Calu3 (cell line): Measurements from ENCODE around the gene RIMS3. TPM values are rescaled to one million over a fixed set of nuclear protein-coding genes. Genes with fewer than 3 reads are reported as not detected.

Experiments used
- BruUV-seq: library from RNA; stranded (reverse); fragments of 400-500 nt; replicated peaks from 2 replicates; lab custom pipeline; 2021; lab: Mats Ljungman, UMichigan
- CTCF ChIA-PET: fragments of 300-600 bp; sonication (Branson Sonifier 250); formaldehyde crosslinking; loops from one replicate; lab custom pipeline; 2022; ENCODE audit warnings: antibody characterized with exemption; lab: Charles Lee
- DNase-seq: peaks from one replicate; pipeline ENCODE4 v3.0.0; 2022
- H3K27ac Mint-ChIP-seq: one replicate; pipeline ENCODE4 v1.8.0; 2022; ENCODE audit warnings: mixed read lengths; ENCODE audit not compliant: unreplicated experiment
- H3K27me3 Mint-ChIP-seq: one replicate; pipeline ENCODE4 v1.8.0; 2022; ENCODE audit warnings: mixed read lengths; ENCODE audit not compliant: unreplicated experiment
- H3K36me3 Mint-ChIP-seq: one replicate; pipeline ENCODE4 v1.8.0; 2022; ENCODE audit warnings: mild to moderate bottlenecking, moderate library complexity, mixed read lengths; ENCODE audit not compliant: insufficient read depth, unreplicated experiment
- H3K4me1 Mint-ChIP-seq: one replicate; pipeline ENCODE4 v1.8.0; 2022; ENCODE audit warnings: mild to moderate bottlenecking, low read depth, mixed read lengths; ENCODE audit not compliant: unreplicated experiment
- H3K4me3 Mint-ChIP-seq: one replicate; pipeline ENCODE4 v1.8.0; 2022; ENCODE audit warnings: mild to moderate bottlenecking, low read depth, moderate library complexity, mixed read lengths; ENCODE audit not compliant: unreplicated experiment
- H3K9me3 Mint-ChIP-seq: one replicate; pipeline ENCODE4 v1.8.0; 2022; ENCODE audit warnings: low read depth, mixed read lengths; ENCODE audit not compliant: unreplicated experiment
- intact Hi-C: fragments of 100-400 bp; cut with micrococcal nuclease; formaldehyde crosslinking; loops from one replicate; pipeline ENCODE4 v1.10.0; 2022; ENCODE audit not compliant: unreplicated experiment
- total RNA-seq: library from RNA; stranded (reverse); gene quantifications from 2 replicates; pipeline ENCODE4 v1.2.3, GENCODE V29; 2022
- TF ChIP-seq, protein P1 (sequence below): fragments of 200-600 bp; IDR thresholded peaks from one replicate; pipeline ENCODE4 v1.8.0; 2022; ENCODE audit warnings: antibody characterized with exemption; ENCODE audit not compliant: unreplicated experiment

The RIMS3 gene
- total RNA-seq, 1 experiment from 2014 or later: 1.3 TPM

DNA sequence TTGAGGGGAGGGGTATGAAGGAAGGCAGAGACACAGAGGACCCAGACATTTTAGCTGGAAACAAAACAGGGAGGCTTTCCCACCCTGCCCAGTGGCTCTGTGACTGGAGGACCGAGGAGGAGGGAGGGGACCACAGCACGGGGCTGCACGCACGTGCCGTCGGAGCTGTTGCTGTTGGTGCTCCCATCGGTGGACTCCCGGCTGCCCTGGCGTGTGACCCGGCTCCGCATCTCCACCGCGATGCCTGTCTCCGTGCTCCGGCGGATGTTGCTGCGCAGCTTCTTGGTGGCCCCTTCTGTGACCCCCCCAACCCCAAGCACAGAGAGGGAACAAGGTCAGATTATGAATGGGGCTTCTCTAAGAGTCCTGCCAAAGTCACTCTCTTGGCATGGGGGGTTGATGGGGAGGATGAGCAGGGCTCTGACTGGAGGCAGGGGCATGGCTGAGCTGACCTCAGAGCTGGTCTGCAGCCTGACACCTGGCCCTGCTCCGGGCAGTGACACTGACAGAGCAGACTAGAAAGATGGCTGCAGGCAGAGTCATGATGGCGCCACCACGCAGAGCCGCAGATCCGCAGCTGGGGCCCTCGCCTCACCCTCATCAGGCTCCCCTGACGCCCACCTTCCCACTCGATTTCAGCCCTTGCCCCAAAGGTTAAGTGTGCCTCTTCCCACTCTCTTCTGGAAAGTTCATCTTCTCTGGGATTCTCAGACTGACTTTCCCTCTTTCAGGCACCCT is 29.6 kb downstream of the RIMS3 start:
- Mint-ChIP-seq H3K9me3 (no peaks in the 10 kb centered on the region), H3K4me3 (no peak overlapping the region), H3K27me3 (peaks cover 54% of the 10 kb centered on the region), H3K27ac (no peak overlapping the region), H3K4me1 (no peaks in the 10 kb centered on the region), H3K36me3 (no peaks in the 10 kb centered on the region)
- CTCF ChIA-PET: no interaction called here
- intact Hi-C loops: no loop called here
- no TSS peak for BruUV-seq
- DNase-seq: no peak
- TF ChIP-seq, protein P1, sequence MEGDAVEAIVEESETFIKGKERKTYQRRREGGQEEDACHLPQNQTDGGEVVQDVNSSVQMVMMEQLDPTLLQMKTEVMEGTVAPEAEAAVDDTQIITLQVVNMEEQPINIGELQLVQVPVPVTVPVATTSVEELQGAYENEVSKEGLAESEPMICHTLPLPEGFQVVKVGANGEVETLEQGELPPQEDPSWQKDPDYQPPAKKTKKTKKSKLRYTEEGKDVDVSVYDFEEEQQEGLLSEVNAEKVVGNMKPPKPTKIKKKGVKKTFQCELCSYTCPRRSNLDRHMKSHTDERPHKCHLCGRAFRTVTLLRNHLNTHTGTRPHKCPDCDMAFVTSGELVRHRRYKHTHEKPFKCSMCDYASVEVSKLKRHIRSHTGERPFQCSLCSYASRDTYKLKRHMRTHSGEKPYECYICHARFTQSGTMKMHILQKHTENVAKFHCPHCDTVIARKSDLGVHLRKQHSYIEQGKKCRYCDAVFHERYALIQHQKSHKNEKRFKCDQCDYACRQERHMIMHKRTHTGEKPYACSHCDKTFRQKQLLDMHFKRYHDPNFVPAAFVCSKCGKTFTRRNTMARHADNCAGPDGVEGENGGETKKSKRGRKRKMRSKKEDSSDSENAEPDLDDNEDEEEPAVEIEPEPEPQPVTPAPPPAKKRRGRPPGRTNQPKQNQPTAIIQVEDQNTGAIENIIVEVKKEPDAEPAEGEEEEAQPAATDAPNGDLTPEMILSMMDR: no peak

DNA sequence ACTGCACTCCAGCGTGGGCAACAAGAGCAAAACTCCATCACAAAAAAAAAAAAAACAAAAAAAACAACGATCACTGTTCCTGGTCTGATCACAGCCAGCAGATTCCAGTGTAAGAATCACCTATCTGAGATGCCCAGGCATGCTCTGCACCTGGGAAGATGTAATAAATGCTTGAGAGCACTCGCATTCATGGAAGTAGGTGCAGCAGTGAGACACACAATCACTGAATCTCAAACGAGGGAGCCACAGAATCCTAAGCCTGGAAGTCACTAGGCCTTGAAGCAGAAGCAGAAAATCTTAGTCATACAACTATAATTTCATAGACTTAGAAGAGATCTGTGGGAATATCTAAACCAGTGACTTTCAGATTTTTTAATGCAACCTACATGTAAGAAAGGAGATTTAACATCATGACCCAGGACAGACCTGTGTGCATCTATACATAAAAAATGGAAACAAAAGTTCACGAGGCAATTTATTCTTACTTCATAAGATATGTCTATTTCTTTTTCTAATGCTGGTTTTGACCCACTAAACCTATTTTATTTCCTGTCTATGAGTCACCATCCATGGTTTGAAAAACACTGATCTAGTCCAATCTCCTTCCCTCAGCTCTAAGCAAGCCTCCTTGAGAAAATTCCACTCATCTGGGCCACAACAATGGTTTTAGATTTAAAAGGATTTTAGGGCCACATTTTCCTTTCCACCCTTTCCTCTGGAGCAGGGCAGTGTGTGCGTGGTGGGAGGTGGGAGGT is 30.4 kb downstream of the RIMS3 start:
- Mint-ChIP-seq H3K36me3 (no peaks in the 10 kb centered on the region), H3K27ac (no peak overlapping the region), H3K4me3 (no peak overlapping the region), H3K4me1 (no peaks in the 10 kb centered on the region), H3K27me3 (peaks cover 46% of the 10 kb centered on the region), H3K9me3 (no peaks in the 10 kb centered on the region)
- TF ChIP-seq, protein P1: no peak
- BruUV-seq: no TSS peak
- CTCF ChIA-PET: interaction anchor here (0.5 kb wide), 1 partner anchor 477 kb away, joined by 5 read pairs; no protein-coding TSS in a partner anchor
- intact Hi-C loops: no loop called here
- no peak for DNase-seq

DNA sequence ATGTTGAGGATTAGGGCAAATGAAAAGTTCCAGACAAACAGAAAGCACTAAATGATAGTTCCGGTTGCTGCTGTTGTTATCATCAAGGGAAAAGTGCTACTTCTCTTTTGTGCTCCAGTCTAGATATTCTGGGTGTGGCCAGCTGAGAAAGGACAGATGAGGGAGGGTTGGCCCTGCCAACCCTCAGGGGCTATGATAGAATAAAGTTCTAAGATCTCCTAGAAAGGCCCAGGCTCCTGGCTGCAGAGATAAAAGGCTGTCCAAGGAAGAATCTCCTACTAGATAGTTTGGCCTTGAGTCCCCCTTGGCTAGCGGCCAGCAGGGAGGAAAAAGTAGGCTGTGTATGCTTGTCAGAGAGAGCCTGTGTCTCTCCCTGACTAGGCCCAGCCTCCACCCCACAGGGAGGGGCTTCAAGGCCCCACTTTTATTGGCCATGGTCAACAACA is 31.5 kb downstream of the RIMS3 start:
- no peaks in the 10 kb centered on the region for H3K36me3 Mint-ChIP-seq
- BruUV-seq: no TSS peak
- no peak overlapping the region for H3K27ac Mint-ChIP-seq
- no peaks in the 10 kb centered on the region for H3K4me1 Mint-ChIP-seq
- no peak overlapping the region for H3K4me3 Mint-ChIP-seq
- TF ChIP-seq, protein P1: no peak
- H3K27me3 Mint-ChIP-seq: peaks cover 34% of the 10 kb centered on the region
- DNase-seq: no peak
- intact Hi-C loops: no loop called here
- CTCF ChIA-PET: no interaction called here
- H3K9me3 Mint-ChIP-seq: no peaks in the 10 kb centered on the region

DNA sequence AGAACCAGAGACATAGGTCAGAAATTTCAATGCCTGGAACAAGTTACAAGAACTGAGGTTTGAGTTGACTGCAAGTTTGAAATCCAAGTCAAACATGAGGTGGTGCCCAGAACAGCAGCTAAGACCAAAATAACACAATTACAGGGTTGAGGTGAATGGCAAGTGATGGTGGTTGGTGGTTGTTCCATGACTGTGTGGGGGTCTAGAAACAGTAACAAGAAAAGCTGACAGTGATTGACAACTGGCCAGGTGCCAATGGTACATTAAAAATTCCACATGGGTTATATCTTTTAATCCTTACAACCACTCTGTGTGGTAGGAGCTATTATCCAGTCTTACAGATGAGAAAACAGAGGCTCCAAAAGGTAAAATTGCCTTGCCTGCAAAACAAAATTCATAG is 32.0 kb downstream of the RIMS3 start:
- DNase-seq: no peak
- TF ChIP-seq, protein P1: no peak
- intact Hi-C loops: no loop called here
- Mint-ChIP-seq H3K4me1 (no peaks in the 10 kb centered on the region), H3K9me3 (no peaks in the 10 kb centered on the region), H3K27me3 (peaks cover 30% of the 10 kb centered on the region), H3K36me3 (no peaks in the 10 kb centered on the region), H3K4me3 (no peak overlapping the region), H3K27ac (no peak overlapping the region)
- CTCF ChIA-PET: no interaction called here
- no TSS peak for BruUV-seq
